ELR (cell line): Measurements from ENCODE around the gene ZNF214.
"Not testable (repeated sequence)": the region's sequence is repeated elsewhere in the genome, so short reads cannot be mapped to it uniquely, and the experiment has no call there.

Source experiments
- DNase-seq: peaks from one replicate; pipeline ENCODE4 v3.0.0-alpha.2; 2015; ENCODE audit warnings: low read depth

The ZNF214 gene

DNA sequence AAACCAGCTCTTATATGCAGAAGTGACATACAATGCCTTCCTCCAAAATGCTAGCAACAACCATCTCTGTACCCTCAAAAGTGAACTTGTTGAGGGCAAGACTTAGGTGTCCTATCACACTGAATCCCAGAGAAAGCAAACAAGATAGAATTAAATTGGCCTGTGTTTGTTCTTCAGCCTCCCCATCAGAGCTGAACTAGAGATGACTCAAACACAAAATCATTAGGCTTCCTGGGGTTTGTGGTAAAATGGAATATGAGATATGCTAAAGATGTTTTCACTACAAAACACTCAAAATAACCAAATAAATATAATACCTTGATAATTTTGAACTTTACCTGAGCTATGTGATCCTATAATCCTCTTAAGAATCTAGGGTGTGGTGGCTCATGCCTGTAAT is 31.6 kb downstream of the ZNF214 start:
- no peak for DNase-seq

DNA sequence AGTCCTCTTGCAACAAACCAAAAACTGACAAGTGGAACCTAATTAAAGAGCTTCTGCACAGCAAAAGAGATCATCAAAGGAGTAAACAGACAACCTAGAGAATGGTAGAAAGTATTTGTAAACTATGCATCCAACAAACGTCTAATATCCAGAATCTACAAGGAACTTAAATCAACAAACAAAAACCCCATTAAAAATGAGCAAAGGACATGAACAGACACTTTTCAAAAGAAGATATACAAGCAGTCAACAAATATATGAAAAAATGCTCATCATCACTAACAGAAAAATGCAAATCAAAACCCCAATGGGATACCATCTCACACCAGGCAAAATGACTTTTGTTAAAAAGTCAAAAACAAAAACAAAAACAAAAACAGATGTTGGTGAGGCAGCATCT is 33.7 kb downstream of the ZNF214 start:
- no peak for DNase-seq

DNA sequence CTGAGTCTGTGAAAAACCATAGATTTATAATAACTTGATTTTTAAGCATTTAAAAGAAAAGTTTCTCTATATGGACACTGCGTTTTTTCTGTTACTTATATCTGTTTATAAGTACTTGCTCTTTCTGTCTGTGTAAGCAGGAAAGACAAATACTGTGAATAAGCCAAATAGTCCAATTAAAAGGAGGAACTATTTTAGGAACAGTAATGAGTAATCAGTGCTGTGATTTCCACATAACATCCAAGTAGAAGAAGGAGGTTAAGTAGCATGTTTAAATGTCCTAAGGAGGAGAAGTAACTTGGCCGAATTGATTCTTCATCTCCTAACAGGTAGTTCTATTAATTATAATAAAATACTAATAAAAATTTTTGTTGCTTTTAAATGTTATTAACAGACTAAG is 40.8 kb downstream of the ZNF214 start:
- DNase-seq = no peak

DNA sequence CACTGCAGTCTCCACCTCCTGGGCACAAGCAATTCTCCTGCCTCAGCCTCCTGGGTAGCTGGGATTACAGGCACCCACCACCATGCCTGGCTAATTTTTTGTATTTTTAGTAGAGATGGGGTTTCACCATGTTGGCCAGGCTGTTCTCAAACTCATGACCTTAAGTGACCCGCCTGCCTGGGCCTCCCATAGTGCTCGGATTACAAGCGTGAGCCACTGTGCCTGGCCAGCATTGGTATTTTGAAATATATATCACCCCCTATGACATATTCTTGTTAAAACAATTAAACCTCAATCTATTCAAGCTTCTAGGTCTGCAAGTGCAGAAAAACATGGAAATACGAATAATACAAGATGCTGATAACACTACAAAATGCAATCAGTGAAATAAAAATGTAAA is 50.3 kb downstream of the ZNF214 start:
- not testable (repeated sequence) for DNase-seq

DNA sequence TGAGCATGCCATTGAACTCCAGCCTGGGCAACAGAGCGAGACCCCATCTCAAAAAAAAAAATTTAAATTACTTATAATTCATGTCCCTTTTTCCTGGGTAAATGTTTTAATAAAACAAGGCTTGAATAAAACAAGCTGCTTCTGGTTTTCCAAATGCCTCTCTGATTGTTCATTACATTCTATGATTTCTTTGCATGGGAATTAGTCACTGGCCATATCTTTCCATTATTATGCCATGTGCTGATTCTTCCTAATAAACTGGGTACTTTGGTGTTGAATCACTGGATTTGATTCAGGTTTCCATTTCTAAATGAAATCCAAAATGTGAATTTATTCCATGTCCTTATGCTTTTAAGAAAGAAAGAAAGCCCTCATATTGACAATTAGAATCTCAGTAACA is 51.3 kb downstream of the ZNF214 start:
- DNase-seq = peak; percentile 62

DNA sequence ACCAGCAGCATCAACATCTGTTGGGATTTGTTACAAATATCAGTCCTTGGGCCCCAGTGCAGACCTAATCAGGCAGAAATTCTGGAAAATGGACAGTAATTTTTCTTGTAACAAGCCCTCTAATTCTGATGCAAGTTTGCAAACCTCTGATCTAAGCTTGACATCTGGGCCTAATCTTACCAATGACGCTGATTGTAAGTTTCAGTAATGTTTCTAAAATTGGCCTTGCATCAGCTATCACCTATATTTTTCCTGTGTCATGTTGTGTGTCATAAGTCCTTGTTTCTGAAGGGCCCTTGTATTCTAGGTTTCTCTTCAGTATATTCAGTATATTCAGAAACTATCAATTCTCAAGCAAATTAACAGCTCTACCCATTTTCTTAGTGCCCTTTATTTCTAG is 57.5 kb downstream of the ZNF214 start:
- DNase-seq = no peak

DNA sequence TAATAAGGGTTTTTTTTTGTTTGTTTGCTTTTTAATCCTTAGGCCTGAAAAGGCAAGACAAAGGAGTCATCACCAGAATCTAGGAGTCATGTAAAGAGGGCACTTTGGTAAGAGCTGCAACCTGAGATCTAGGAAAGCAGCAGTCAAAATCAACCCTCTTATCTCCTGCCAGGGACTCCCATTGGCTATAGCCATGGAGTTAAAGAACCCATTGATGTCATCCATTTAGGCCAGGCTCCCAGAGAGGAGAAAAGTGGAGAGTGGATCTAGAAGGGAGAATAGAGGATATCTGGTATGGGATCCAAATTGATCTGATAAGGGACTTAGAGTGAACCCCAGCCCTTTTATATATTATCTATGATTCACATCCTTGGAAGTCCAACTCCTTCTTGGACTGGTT is 58.0 kb downstream of the ZNF214 start:
- no peak for DNase-seq

DNA sequence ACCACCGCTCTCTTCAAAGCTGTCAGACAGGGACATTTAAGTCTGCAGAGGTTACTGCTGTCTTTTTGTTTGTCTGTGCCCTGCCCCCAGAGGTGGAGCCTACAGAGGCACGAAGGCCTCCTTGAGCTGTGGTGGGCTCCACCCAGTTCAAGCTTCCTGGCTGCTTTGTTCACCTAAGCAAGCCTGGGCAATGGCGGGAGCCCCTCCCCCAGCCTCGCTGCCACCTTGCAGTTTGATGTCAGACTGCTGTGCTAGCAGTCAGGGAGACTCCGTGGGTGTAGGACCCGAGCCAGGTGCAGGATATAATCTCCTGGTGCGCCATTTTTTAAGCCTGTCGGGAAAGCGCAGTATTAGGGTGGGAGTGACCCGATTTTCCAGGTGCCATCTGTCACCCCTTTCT is 65.9 kb downstream of the ZNF214 start:
- DNase-seq = not testable (repeated sequence)
